Measurements from ENCODE around the gene GGA3. TPM values are rescaled to one million over a fixed set of nuclear protein-coding genes. Genes with fewer than 3 reads are reported as not detected.

Gene GGA3
- total RNA-seq, 1 experiment from 2014 or later, result 61.6 TPM

- Histone ChIP-seq H3K27ac (ENCODE audit: low read length) (no peak overlapping the region), H3K4me3 (ENCODE audit: low read depth in 2 of 2, low read length in 2 of 2) (no peak overlapping the region), H3K9me3 (ENCODE audit: control insufficient read depth, insufficient read depth, low read depth, low read length) (no peaks in the 10 kb centered on the region), H3K27me3 (ENCODE audit: control insufficient read depth, insufficient read depth, low read length) (no peaks in the 10 kb centered on the region), H3K36me3 (ENCODE audit: control insufficient read depth, insufficient read depth, low read length) (no peaks in the 10 kb centered on the region), H3K4me1 (ENCODE audit: control insufficient read depth, insufficient read depth, low read length) (no peaks in the 10 kb centered on the region)
- intact Hi-C loops (cut with micrococcal nuclease; ENCODE audit: unreplicated experiment), result no loop called here
- ChIA-PET POLR2A (no interaction called here), CTCF (interaction anchor here (0.6 kb wide), 1 partner anchor 14 kb away, joined by 7 read pairs; no protein-coding TSS in a partner anchor)
- in situ Hi-C loops (cut with HindIII; ENCODE audit: low pct_unique_long_range_greater_than_20kb, low sequenced_read_pairs), result no loop called here
- TF ChIP-seq SIN3A (IDR thresholded peaks at IDR 0.05; ENCODE audit: borderline replicate concordance, insufficient read depth, low read depth, low read length) (no peak), REST (IDR thresholded peaks at IDR 0.05; ENCODE audit: insufficient read depth in 1 of 2, low read depth in 2 of 2, low read length in 1 of 2) (no peak), CTCF (IDR thresholded peaks at IDR 0.05) (no peak), POLR2AphosphoS5 (IDR thresholded peaks at IDR 0.05; ENCODE audit: low read depth, low read length) (no peak), TCF7L2 (IDR thresholded peaks at IDR 0.05; ENCODE audit: low read depth, low read length) (no peak)
- ATAC-seq (peak; percentile 70), DNase-seq (ENCODE audit: low read depth, low spot score) (no peak)
- BruUV-seq (replicated peaks), result no TSS peak
Measured at GRCh38 chr17:75308732-75309629, 47.6 kb upstream of the GGA3 start.

- H3K27me3 ChIP-seq (ENCODE audit: control insufficient read depth, insufficient read depth, low read length), result no peaks in the 10 kb centered on the region
- intact Hi-C loops (cut with micrococcal nuclease; ENCODE audit: unreplicated experiment), result no loop called here
- H3K4me3 ChIP-seq (ENCODE audit: low read depth in 2 of 2, low read length in 2 of 2), result no peak overlapping the region
- in situ Hi-C loops (cut with HindIII; ENCODE audit: low pct_unique_long_range_greater_than_20kb, low sequenced_read_pairs), result no loop called here
- POLR2A ChIA-PET, result interaction anchor here (0.6 kb wide), 2 partner anchors 106 to 174 kb away, joined by 4 to 9 read pairs; no protein-coding TSS in a partner anchor
- H3K36me3 ChIP-seq (ENCODE audit: control insufficient read depth, insufficient read depth, low read length), result no peaks in the 10 kb centered on the region
- ATAC-seq, result peak; percentile 29; the same call in 1 of the 2 replicates
- no peak overlapping the region for H3K27ac ChIP-seq (ENCODE audit: low read length)
- H3K9me3 ChIP-seq (ENCODE audit: control insufficient read depth, insufficient read depth, low read depth, low read length), result no peaks in the 10 kb centered on the region
- CTCF ChIA-PET, result no interaction called here
- H3K4me1 ChIP-seq (ENCODE audit: control insufficient read depth, insufficient read depth, low read length), result no peaks in the 10 kb centered on the region
- TF ChIP-seq REST (IDR thresholded peaks at IDR 0.05; ENCODE audit: insufficient read depth in 1 of 2, low read depth in 2 of 2, low read length in 1 of 2) (no peak), TCF7L2 (IDR thresholded peaks at IDR 0.05; ENCODE audit: low read depth, low read length) (no peak), POLR2AphosphoS5 (IDR thresholded peaks at IDR 0.05; ENCODE audit: low read depth, low read length) (no peak), CTCF (IDR thresholded peaks at IDR 0.05) (no peak), SIN3A (IDR thresholded peaks at IDR 0.05; ENCODE audit: borderline replicate concordance, insufficient read depth, low read depth, low read length) (no peak)
- DNase-seq (ENCODE audit: low read depth, low spot score), result no peak
- no TSS peak for BruUV-seq (replicated peaks)
Measured at GRCh38 chr17:75307957-75308731, 46.7 kb upstream of the GGA3 start.

Data from Panc1 (cell line).